ENCODE results near the gene AGXT. TPM values are rescaled to one million over a fixed set of nuclear protein-coding genes. Genes with fewer than 3 reads are reported as not detected.

The AGXT gene
- total RNA-seq, 4 donors from 2014 or later: not detected

DNA sequence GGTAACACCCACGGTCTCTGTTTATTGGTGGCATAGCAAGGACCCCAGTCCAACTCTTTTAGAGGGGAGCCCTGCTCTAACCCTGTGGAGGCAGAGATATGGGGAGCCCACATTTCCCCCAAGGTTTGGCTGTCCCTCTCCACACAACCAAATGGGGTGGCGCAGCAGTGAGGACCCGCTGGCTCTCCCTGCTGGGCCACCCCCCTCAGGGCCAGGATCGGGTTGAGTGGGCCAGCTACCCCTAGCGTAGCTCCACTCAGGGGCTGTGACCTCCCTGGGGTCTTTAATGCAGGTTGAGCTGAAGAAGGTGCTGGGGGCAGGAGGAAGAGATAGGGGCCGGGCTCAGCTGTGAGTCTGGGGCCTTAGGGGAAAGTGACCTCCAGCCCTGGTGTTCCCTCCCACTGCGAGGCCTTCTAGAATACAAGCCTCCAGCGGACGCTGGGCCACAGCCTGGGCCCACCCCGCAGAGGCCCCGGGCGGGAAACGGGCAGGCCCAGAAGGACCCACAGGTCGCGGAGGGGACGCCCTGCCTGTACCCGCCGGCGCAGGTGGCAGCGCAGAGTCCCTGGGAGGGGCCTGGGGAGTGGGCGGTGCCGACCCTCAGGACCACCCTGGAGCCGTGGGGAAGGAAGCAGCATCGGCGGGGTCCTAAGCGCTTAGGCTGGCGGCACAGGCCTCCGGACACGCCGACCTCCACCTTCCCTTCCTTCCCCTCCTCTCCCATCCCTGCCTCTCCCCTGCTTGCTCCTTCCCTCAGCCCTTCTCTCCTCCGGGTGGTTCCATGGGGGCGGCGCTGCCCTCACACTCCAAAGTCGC, 47.1 kb downstream of the AGXT start:
- Histone ChIP-seq H3K4me3 (peak overlapping the region in 2 of 4 donors; percentile 5 to 36), H3K27ac (peak overlapping the region in 2 of 4 donors; percentile 25 to 58)
- intact Hi-C loops (cut with DNase I): no loop called here

DNA sequence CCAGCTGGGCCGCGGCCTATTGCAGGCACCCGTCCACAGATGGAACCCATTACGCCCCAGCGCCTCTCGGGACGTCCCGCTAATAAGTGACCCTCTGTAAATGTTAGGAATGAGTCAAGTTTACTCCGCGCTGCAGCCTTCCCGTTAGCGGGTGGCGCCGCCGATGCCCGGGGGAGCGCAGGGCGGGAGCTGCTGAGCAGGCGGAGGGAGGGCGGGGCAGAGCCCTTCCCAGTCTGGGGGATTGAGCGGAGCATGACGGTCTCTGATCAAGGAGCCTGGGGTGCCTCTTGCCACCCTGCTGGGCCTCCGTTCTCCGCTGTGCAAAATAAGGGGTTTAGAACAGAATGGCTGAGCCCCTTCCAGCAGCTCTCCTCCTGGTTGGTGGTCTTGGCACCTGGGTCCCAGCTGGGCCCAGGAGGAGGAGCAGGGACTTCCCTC, 48.0 kb downstream of the AGXT start:
- intact Hi-C loops (cut with DNase I): no loop called here
- no CpG with 5 or more reads among the region's 24 CpGs for WGBS, 2 donors
- DNase-seq: no peak
- no peaks in the 10 kb centered on the region for H3K36me3 ChIP-seq
- TF ChIP-seq, protein P1, sequence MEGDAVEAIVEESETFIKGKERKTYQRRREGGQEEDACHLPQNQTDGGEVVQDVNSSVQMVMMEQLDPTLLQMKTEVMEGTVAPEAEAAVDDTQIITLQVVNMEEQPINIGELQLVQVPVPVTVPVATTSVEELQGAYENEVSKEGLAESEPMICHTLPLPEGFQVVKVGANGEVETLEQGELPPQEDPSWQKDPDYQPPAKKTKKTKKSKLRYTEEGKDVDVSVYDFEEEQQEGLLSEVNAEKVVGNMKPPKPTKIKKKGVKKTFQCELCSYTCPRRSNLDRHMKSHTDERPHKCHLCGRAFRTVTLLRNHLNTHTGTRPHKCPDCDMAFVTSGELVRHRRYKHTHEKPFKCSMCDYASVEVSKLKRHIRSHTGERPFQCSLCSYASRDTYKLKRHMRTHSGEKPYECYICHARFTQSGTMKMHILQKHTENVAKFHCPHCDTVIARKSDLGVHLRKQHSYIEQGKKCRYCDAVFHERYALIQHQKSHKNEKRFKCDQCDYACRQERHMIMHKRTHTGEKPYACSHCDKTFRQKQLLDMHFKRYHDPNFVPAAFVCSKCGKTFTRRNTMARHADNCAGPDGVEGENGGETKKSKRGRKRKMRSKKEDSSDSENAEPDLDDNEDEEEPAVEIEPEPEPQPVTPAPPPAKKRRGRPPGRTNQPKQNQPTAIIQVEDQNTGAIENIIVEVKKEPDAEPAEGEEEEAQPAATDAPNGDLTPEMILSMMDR (IDR thresholded peaks at IDR 0.05): no peak
- TF ChIP-seq POLR2A (IDR thresholded peaks at IDR 0.05): no peak
- peak overlapping the region in 2 of 4 donors; percentile 5 to 36 for H3K4me3 ChIP-seq
- H3K4me1 ChIP-seq: peaks cover 50 to 88% (median 59%) of the 10 kb centered on the region in 3 donors
- no peaks in the 10 kb centered on the region for H3K9me3 ChIP-seq
- peak overlapping the region in 2 of 4 donors; percentile 58 to 63 for H3K27ac ChIP-seq
- H3K27me3 ChIP-seq: peaks cover 0 to 43% (median 0%) of the 10 kb centered on the region in 4 donors

More for the DNA sequence above, 47.1 kb downstream of the AGXT start:
- Histone ChIP-seq H3K36me3 (no peaks in the 10 kb centered on the region), H3K4me1 (peaks cover 42 to 88% (median 50%) of the 10 kb centered on the region in 3 donors), H3K9me3 (no peaks in the 10 kb centered on the region), H3K27me3 (peaks cover 0 to 43% (median 0%) of the 10 kb centered on the region in 4 donors)
- no peak for TF ChIP-seq POLR2A (IDR thresholded peaks at IDR 0.05)
- TF ChIP-seq, protein P1 (IDR thresholded peaks at IDR 0.05): no peak
- DNase-seq: no peak
- 16 to 32% methylated on average over 14 to 15 of the region's 34 CpGs for WGBS, 2 donors

DNA sequence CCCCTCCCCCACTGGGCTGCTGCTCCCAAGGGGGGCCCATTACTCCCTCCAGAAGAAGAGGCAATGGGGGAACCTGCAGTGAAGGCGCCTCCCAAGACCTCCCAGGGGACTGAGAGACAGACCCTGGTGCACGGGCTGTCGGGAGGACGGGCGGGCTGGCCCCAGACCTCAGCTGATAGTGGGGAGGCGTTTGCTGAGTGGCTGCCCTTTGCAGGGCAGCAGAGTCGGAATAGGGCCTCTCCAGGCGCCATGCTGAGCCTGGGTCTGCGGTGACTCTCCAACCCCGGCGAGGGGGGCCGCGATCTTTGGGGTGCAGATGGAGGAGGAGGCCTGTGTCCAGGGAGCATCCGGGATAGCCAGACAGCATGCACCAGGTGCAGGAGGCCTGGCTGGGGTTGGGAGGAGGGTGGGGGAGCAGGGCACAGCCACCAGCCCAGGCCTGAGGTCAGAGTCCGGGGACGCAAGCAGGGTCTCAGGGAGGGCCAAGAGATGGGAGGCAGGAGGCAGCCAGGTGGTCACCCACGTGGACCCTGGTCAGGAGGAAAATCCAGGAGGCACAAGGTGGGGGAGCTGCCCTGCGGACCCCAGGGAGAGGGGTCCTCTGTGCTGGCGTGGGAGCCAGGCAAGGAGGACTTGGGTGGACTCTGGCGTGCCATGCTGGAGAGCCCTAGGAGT, 48.5 kb downstream of the AGXT start:
- Histone ChIP-seq H3K9me3 (no peaks in the 10 kb centered on the region), H3K27me3 (peaks cover 0 to 42% (median 0%) of the 10 kb centered on the region in 4 donors), H3K27ac (peak overlapping the region in 2 of 4 donors; percentile 58 to 63), H3K36me3 (no peaks in the 10 kb centered on the region), H3K4me1 (peaks cover 56 to 88% (median 64%) of the 10 kb centered on the region in 3 donors), H3K4me3 (peak overlapping the region in 1 of 4 donors; percentile 36)
- DNase-seq: no peak
- intact Hi-C loops (cut with DNase I): no loop called here
- TF ChIP-seq, protein P1 (IDR thresholded peaks at IDR 0.05): no peak
- no peak for TF ChIP-seq POLR2A (IDR thresholded peaks at IDR 0.05)
- WGBS, 2 donors: 40 to 76% methylated on average over 2 to 3 of the region's 20 CpGs

DNA sequence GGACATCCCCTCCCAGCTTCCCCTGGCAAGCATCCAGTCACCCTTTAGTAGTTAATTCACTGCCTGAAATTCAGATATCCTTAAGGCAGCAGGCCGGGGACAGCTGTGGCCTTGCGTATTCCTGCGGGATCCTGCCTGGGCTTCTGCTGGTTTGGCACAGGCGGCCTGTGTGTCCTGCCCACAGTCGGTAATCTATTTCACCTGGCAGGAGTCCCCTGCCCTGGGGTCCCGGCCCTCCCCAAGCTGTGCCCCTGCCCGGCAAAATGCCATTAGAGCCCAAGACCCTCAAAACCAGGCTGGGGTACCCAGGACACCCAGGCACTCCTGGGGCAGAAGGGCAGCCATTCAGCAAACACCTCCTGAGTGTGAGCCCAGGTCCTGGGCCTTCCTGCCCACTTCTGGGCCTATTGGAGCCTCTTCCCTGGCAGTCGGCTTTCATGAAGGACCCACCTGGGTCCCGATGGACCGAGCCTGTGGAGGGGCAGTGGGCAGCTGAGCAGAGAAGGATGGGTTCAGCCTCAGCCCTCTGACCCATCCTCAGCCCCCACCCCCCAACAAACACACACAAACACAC, 49.1 kb downstream of the AGXT start:
- H3K27ac ChIP-seq: peak overlapping the region in 2 of 4 donors; percentile 13 to 63
- no peak overlapping the region for H3K4me3 ChIP-seq
- intact Hi-C loops (cut with DNase I): no loop called here
- 17 to 60% methylated on average over 2 to 5 of the region's 10 CpGs for WGBS, 2 donors
- H3K9me3 ChIP-seq: no peaks in the 10 kb centered on the region
- no peak for TF ChIP-seq POLR2A (IDR thresholded peaks at IDR 0.05)
- TF ChIP-seq, protein P1 (IDR thresholded peaks at IDR 0.05): no peak
- H3K4me1 ChIP-seq: peaks cover 57 to 87% (median 61%) of the 10 kb centered on the region in 3 donors
- H3K36me3 ChIP-seq: no peaks in the 10 kb centered on the region
- peaks cover 0 to 36% (median 0%) of the 10 kb centered on the region in 4 donors for H3K27me3 ChIP-seq
- DNase-seq: no peak

Measured in esophagus squamous epithelium (tissue), 5 donors.